Inferior parietal cortex (tissue), 1 donor: ENCODE data around the gene PCSK2.

Experiments used
- DNase-seq: peaks from one replicate; pipeline ENCODE4 v3.0.0-alpha.2; 2016; ENCODE audit errors: extremely low spot score

PCSK2 gene

DNA sequence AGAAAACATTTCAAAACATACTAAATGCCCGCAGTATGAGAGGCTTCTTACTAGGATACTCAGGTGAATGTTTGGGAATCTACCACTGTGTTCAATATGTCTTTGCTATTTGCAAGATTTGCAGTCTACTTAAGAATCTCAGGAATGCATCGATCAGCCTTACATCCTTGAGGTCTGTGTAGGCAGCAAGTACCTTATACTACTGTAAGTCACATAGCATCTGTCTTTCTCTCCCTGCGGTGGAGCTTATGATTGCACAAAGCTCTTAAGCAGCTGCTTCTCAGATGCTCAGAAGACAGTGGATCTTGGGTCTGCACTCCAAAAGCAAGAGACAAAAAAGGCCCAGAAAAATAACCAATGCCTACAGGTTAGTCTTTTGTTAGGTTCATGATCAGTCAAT, 21.4 kb downstream of the PCSK2 start:
- no peak for DNase-seq

- DNase-seq = no peak
Measured at GRCh38 chr20:17262786-17263185, 35.9 kb downstream of the PCSK2 start.

- DNase-seq = no peak
Measured at GRCh38 chr20:17273717-17274116, 46.9 kb downstream of the PCSK2 start.

GRCh38 chr20:17276101-17276500, 49.3 kb downstream of the PCSK2 start:
- DNase-seq = no peak

GRCh38 chr20:17281478-17281877, 54.6 kb downstream of the PCSK2 start:
- no peak for DNase-seq

- no peak for DNase-seq
Measured at GRCh38 chr20:17282501-17282900, 55.7 kb downstream of the PCSK2 start.

GRCh38 chr20:17287503-17287902, 60.7 kb downstream of the PCSK2 start:
- DNase-seq = no peak

DNA sequence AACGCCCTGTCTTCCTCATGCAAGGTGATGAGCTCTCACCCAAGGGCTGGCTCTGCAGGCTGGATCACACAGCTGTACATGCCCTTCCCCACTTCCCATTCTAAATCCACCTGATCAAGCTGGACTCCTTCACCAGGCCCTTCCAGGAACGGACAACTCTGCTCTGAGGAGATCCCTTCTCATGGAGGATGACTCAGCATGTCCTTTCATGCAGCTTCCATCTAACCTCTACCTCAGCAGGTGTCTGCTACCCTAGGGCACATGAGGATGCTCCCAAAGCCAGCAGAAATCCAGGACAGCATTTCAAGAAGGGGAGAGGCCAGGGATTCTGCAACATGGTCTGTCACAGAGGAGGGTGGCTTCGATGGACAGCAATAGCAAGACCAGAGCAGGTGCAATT, 61.2 kb downstream of the PCSK2 start:
- no peak for DNase-seq

GRCh38 chr20:17295151-17295726, 68.4 kb downstream of the PCSK2 start:
- DNase-seq = no peak

DNA sequence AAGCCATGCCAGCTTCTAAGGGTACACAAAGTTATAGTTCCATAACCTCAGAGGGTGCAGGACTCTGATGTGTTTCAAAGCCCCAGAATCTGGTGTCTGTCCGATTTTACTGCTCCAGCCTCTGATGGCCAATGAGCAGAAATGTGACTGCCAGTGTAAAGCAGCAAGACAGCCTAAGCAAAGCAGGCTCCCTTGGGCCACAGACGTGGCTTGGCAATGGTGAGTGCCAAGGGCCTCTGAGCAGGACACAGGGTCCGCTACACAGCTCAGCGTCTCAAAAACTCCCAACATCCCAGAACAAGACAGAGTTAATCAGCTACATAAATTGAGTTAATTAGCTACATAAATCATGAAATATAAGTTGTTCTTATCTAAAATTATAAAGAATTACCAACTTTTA, 69.2 kb downstream of the PCSK2 start:
- DNase-seq = no peak

- no peak for DNase-seq
Measured at GRCh38 chr20:17298171-17298570, 71.3 kb downstream of the PCSK2 start.

DNA sequence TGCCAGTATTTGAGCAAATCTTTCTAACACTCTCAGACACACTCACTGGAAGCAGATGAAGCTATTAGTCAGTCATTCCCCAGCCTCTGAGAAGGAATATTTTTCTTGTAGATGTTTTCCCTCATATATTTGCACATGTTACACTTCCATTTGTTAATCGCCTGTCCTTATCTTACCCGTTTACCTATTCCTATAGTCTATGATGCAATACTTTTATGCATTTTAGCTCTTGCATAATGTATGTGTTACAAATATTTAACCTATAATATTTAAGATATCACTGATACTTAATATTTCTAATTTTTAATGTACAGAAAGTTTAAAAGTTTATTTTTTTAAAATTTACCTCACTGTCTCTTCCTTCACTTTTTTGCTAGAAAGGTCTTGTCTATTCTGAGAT, 71.9 kb downstream of the PCSK2 start:
- no peak for DNase-seq

GRCh38 chr20:17300113-17300512, 73.3 kb downstream of the PCSK2 start:
- DNase-seq = no peak

- DNase-seq = no peak
Measured at GRCh38 chr20:17304774-17305173, 77.9 kb downstream of the PCSK2 start.

DNA sequence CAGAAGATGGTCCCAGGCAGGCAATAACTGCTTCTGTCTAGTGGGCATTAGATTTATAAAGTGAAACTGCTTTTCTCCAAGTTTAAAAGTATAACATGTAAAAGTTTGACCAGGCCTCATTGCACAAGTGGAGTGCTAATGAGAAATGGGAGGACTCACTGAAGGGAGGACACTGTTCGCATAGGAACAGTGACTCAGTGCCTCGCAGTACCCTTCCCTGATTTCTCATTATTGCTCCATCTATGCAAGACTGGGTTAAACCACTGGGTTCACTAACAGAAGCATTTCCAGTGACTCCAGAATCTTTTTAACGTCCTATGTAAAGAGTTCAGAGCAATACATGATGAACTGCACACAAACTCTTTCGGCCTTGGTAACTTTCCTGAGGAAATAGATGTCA, 79.6 kb downstream of the PCSK2 start:
- no peak for DNase-seq

DNA sequence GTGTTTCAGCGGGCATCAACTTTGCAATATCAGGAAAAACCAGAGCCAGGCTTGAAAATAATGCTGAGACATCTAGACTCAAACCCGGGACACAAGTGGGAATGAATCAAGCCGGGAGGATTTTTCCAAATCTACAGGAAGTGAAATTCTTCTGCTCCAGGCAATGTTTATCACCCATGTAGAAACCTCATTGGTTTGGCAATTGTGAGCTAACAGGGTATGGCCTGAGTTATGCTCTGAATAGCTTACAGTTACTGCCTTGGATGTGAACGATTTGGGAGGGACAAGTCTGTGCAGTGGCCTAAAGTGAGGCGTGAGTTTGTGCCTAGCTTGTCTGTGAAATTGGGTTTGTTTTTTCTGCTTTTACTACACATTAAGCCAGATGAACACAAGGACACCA, 87.4 kb downstream of the PCSK2 start:
- DNase-seq = no peak

- no peak for DNase-seq
Measured at GRCh38 chr20:17315407-17316231, 88.8 kb downstream of the PCSK2 start.

DNA sequence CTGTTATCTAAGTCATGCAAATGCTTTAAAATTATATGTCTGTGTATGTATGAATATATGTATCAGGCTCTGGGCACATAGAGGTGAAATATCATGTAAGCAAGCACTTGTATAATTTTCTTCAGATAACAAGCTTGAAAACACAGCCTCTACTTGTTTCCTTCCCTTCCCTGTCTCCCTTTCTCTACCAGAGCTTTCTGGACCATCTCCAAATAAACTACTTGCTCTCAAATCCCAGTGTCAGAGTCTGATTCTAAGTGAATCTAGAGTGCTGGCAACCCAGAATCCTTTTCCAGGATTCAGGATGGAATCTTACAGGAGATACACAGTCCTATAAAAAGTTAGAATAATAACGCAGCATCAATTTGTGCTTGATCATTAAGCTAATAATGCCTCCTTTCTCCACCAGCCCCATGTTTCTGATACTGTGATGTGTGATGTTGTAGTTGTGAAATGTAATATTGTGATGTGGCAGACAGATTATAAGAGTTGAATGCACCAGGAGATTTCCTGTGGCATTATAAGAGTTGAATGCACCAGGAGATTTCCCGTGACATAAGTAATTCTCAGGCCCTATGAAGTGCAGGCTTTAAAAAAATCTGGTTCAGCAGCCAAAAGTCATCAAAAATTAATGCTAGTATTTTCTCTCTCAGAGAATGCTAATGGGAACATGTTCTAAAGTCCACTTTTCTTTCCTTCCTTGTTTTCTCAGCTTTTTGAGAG, 89.6 kb downstream of the PCSK2 start:
- DNase-seq = no peak

- no peak for DNase-seq
Measured at GRCh38 chr20:17317341-17317740, 90.5 kb downstream of the PCSK2 start.

GRCh38 chr20:17320456-17320855, 93.6 kb downstream of the PCSK2 start:
- DNase-seq = peak; percentile 46

DNA sequence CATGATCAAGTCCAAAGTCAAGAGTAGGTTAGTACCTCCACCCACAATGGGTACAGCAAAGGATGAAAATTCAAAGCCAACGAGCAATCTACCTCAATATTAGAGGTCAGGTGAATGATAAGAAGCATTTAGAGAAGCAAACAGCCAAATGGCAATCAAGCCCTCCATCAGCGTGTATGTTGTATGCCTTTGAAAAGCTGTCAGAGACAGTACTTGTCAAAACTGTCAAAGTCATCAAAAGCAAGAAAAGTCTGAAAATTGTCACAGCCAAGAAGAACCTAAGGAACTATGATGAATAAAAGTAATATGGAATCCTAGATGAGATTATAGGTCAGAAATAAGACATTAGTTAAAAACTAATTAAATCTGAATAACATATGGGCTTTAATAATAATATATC, 99.3 kb downstream of the PCSK2 start:
- no peak for DNase-seq

GRCh38 chr20:17327185-17328148, 100.6 kb downstream of the PCSK2 start:
- DNase-seq = no peak
